Measurements from ENCODE around the gene POFUT2.

GRCh38 chr21:45219517-45219916, 68.2 kb downstream of the POFUT2 start:
- TF ChIP-seq CTCF (IDR thresholded peaks at IDR 0.05) (no peak), POLR2A (IDR thresholded peaks at IDR 0.05) (no peak)
